ENCODE measurements around the gene HPDL.

DNA sequence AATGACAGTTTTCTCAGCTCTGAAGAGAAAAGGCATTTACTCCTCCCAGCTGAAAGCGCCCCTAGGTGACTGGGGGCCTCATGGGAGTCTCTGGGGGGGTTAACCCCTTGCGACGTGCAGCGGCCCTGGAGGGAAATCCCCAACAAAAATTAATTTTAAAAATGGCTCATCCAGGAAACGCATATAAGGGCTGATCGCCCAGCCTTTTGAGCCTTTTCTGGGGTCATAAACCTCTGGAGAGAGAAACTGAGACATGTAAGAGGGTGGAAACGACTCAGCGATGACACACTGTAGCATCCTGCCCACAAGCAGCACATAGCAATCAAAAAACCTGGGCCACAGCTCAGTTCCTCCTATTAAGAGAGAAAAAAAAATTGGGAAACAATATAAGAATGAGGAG lies 20.4 kb upstream of the HPDL start:
- no peak for TF ChIP-seq TOX (CRISPR knock-in tag; IDR thresholded peaks at IDR 0.05; ENCODE audit: borderline replicate concordance)
- no peak for TF ChIP-seq ARNTL (CRISPR knock-in tag; IDR thresholded peaks at IDR 0.05; ENCODE audit: borderline replicate concordance, low read depth)
- TF ChIP-seq PATZ1 (CRISPR knock-in tag; IDR thresholded peaks at IDR 0.05; ENCODE audit: borderline replicate concordance) = no peak
- TF ChIP-seq, protein P1, sequence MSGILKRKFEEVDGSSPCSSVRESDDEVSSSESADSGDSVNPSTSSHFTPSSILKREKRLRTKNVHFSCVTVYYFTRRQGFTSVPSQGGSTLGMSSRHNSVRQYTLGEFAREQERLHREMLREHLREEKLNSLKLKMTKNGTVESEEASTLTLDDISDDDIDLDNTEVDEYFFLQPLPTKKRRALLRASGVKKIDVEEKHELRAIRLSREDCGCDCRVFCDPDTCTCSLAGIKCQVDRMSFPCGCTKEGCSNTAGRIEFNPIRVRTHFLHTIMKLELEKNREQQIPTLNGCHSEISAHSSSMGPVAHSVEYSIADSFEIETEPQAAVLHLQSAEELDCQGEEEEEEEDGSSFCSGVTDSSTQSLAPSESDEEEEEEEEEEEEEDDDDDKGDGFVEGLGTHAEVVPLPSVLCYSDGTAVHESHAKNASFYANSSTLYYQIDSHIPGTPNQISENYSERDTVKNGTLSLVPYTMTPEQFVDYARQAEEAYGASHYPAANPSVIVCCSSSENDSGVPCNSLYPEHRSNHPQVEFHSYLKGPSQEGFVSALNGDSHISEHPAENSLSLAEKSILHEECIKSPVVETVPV (CRISPR knock-in tag; IDR thresholded peaks at IDR 0.05) = no peak
- TF ChIP-seq ZFP3 (CRISPR knock-in tag; IDR thresholded peaks at IDR 0.05) = no peak
- TF ChIP-seq ZNF8 (CRISPR knock-in tag; IDR thresholded peaks at IDR 0.05) = no peak
- no peak for TF ChIP-seq SNAI2 (CRISPR knock-in tag; IDR thresholded peaks at IDR 0.05)
- TF ChIP-seq RARB (CRISPR knock-in tag; IDR thresholded peaks at IDR 0.05) = no peak
- TF ChIP-seq GLIS3 (CRISPR knock-in tag; IDR thresholded peaks at IDR 0.05) = no peak
- no peak for TF ChIP-seq ZNF70 (CRISPR knock-in tag; IDR thresholded peaks at IDR 0.05)
- no peak for TF ChIP-seq ZFP30 (CRISPR knock-in tag; IDR thresholded peaks at IDR 0.05)
- TF ChIP-seq ESRRG (CRISPR knock-in tag; IDR thresholded peaks at IDR 0.05) = no peak
- no peak for TF ChIP-seq TSHZ2 (CRISPR knock-in tag; IDR thresholded peaks at IDR 0.05)
- no peak for TF ChIP-seq PPARA (CRISPR knock-in tag; IDR thresholded peaks at IDR 0.05; ENCODE audit: borderline replicate concordance)

Measured in SK-N-SH treated with all-trans-retinoic acid at 6 μM for 48 hours (cell line).